Activated CD4-positive, alpha-beta T cell treated with anti-CD3 and anti-CD28 coated beads for 36 hours (primary cell): ENCODE results near the gene RRM1. TPM values are rescaled to one million over a fixed set of nuclear protein-coding genes. Genes with fewer than 3 reads are reported as not detected.
A peak's percentile ranks its signal among the peaks of the same experiment; 100 is the strongest.
"Not testable (repeated sequence)": the region's sequence is repeated elsewhere in the genome, so short reads cannot be mapped to it uniquely, and the experiment has no call there.

Experiments
- ATAC-seq: fragments of 200-7000 bp; cut with Tn5 transposase; one replicate; pipeline ENCODE4 v1.10.0; 2021; ENCODE audit warnings: mild to moderate bottlenecking, moderate library complexity
- CTCF ChIA-PET: fragments of 350-600 bp; sonication (Branson Sonifier 250); formaldehyde crosslinking; loops from one replicate; lab custom pipeline; 2021; ENCODE audit warnings: antibody characterized with exemption; lab: Charles Lee
- POLR2A ChIA-PET: fragments of 350-600 bp; sonication (Branson Sonifier 250); formaldehyde crosslinking; loops from one replicate; lab custom pipeline; 2021; ENCODE audit warnings: antibody characterized with exemption, inconsistent platforms; lab: Charles Lee
- DNase-seq: peaks from one replicate; pipeline ENCODE4 v3.0.0-alpha.2; 2020
- H3K27ac Mint-ChIP-seq: one replicate; pipeline ENCODE4 v1.8.0; 2021; ENCODE audit warnings: mixed read lengths
- H3K27me3 Mint-ChIP-seq: one replicate; pipeline ENCODE4 v1.8.0; 2021; ENCODE audit warnings: mixed read lengths
- H3K36me3 Mint-ChIP-seq: one replicate; pipeline ENCODE4 v1.8.0; 2021; ENCODE audit warnings: low read depth, mixed read lengths
- H3K4me1 Mint-ChIP-seq: one replicate; pipeline ENCODE4 v1.8.0; 2021; ENCODE audit warnings: mixed read lengths
- H3K4me3 Mint-ChIP-seq: one replicate; pipeline ENCODE4 v1.8.0; 2021; ENCODE audit warnings: mild to moderate bottlenecking, moderate library complexity, mixed read lengths
- H3K9me3 Mint-ChIP-seq: one replicate; pipeline ENCODE4 v1.8.0; 2021; ENCODE audit warnings: low read depth, mixed read lengths
- intact Hi-C, 2 experiments: fragments of 100-400 bp; cut with DNase I in 1 of 2; cut with micrococcal nuclease in 1 of 2; formaldehyde crosslinking; loops; one replicate each; pipeline versions ENCODE4 v1.14.2 to v1.15.1; 2022 to 2024; cut with DNase I, micrococcal nuclease
- total RNA-seq, 2 experiments: library from RNA; stranded (reverse); gene quantifications; one replicate each; pipeline ENCODE4 v1.2.3, GENCODE V29; 2021

RRM1 gene
- 100 to 1,000 TPM; 220 to 259 TPM for total RNA-seq

- ChIA-PET POLR2A (interaction anchor here (0.6 to 2.3 kb wide), 3 partner anchors 239 to 297 kb away, joined by 3 to 7 read pairs (median 3); partner anchors contain the start of genes NUP98 and STIM1), CTCF (interaction anchor here (0.9 to 1.3 kb wide), 3 partner anchors 11 to 286 kb away, joined by 3 to 4 read pairs (median 4); partner anchors contain the start of gene PGAP2)
- peak; percentile 96 for ATAC-seq
- peaks cover 71% of the 10 kb centered on the region for H3K4me1 Mint-ChIP-seq
- peak within 1 kb of the TSS; percentile 98 for H3K4me3 Mint-ChIP-seq
- peaks cover 49% of the 10 kb centered on the region for H3K36me3 Mint-ChIP-seq
- H3K27me3 Mint-ChIP-seq = no peaks in the 10 kb centered on the region
- H3K27ac Mint-ChIP-seq = peak within 1 kb of the TSS; percentile 97
- peak; percentile 96 for DNase-seq
- no peaks in the 10 kb centered on the region for H3K9me3 Mint-ChIP-seq
- intact Hi-C loops = loop anchor here (1.0 to 10.0 kb wide), 4 partner anchors 239 to 1110 kb away; partner anchors contain the start of genes STIM1 (in 2 of the 2) and NUP98 (in 1 of the 2)
Observed at GRCh38 chr11:4094348-4095291, at the start of gene RRM1. Gene RRM1, plus strand, starts transcription at chr11:4094799. Its CDS starts 214 bp downstream, at chr11:4095013.

GRCh38 chr11:4044976-4045646, 49.5 kb upstream of the RRM1 start:
- ATAC-seq (no peak), DNase-seq (no peak)
- intact Hi-C loops = no loop called here
- H3K4me3 Mint-ChIP-seq = no peak overlapping the region
- H3K27ac Mint-ChIP-seq = no peak overlapping the region
- H3K36me3 Mint-ChIP-seq = no peaks in the 10 kb centered on the region
- no peaks in the 10 kb centered on the region for H3K27me3 Mint-ChIP-seq
- H3K4me1 Mint-ChIP-seq = peaks cover 30% of the 10 kb centered on the region
- ChIA-PET POLR2A (no interaction called here), CTCF (interaction anchor here (0.8 to 1.4 kb wide), 5 partner anchors 9 to 196 kb away, joined by 3 to 8 read pairs (median 4); no protein-coding TSS in a partner anchor)
- H3K9me3 Mint-ChIP-seq = no peaks in the 10 kb centered on the region

- DNase-seq (no peak), ATAC-seq (no peak)
- no peak overlapping the region for H3K27ac Mint-ChIP-seq
- ChIA-PET POLR2A (interaction anchor here (0.6 kb wide), 1 partner anchor 180 kb away, joined by 5 read pairs; no protein-coding TSS in a partner anchor), CTCF (interaction anchor here (0.6 to 2.7 kb wide), 4 partner anchors 25 to 275 kb away, joined by 3 to 14 read pairs (median 7); no protein-coding TSS in a partner anchor)
- H3K36me3 Mint-ChIP-seq = peaks cover 13% of the 10 kb centered on the region
- peaks cover 4% of the 10 kb centered on the region for H3K9me3 Mint-ChIP-seq
- no peaks in the 10 kb centered on the region for H3K27me3 Mint-ChIP-seq
- peaks cover 22% of the 10 kb centered on the region for H3K4me1 Mint-ChIP-seq
- intact Hi-C loops = no loop called here
- no peak overlapping the region for H3K4me3 Mint-ChIP-seq
Observed at GRCh38 chr11:4048340-4048739, 46.3 kb upstream of the RRM1 start.

- Mint-ChIP-seq H3K36me3 (peaks cover 13% of the 10 kb centered on the region), H3K27me3 (no peaks in the 10 kb centered on the region), H3K4me3 (no peak overlapping the region), H3K27ac (no peak overlapping the region), H3K9me3 (peaks cover 4% of the 10 kb centered on the region), H3K4me1 (peaks cover 20% of the 10 kb centered on the region)
- ChIA-PET POLR2A (interaction anchor here (0.6 kb wide), 1 partner anchor 181 kb away, joined by 5 read pairs; no protein-coding TSS in a partner anchor), CTCF (interaction anchor here (1.1 to 2.7 kb wide), 3 partner anchors 24 to 199 kb away, joined by 4 to 14 read pairs (median 10); no protein-coding TSS in a partner anchor)
- no peak for ATAC-seq
- no peak for DNase-seq
- intact Hi-C loops = no loop called here
Observed at GRCh38 chr11:4049006-4049405, 45.6 kb upstream of the RRM1 start.

- peaks cover 13% of the 10 kb centered on the region for H3K36me3 Mint-ChIP-seq
- no peak overlapping the region for H3K27ac Mint-ChIP-seq
- peaks cover 13% of the 10 kb centered on the region for H3K4me1 Mint-ChIP-seq
- POLR2A ChIA-PET = no interaction called here
- H3K4me3 Mint-ChIP-seq = no peak overlapping the region
- intact Hi-C loops = no loop called here
- no peaks in the 10 kb centered on the region for H3K27me3 Mint-ChIP-seq
- CTCF ChIA-PET = interaction anchor here (0.5 to 2.7 kb wide), 2 partner anchors 11 to 23 kb away, joined by 3 to 14 read pairs; no protein-coding TSS in a partner anchor
- ATAC-seq (no peak), DNase-seq (no peak)
- peaks cover 4% of the 10 kb centered on the region for H3K9me3 Mint-ChIP-seq
Observed at GRCh38 chr11:4050138-4050537, 44.5 kb upstream of the RRM1 start.

GRCh38 chr11:4053200-4053599, 41.4 kb upstream of the RRM1 start:
- intact Hi-C loops, H3K27ac Mint-ChIP-seq, H3K27me3 Mint-ChIP-seq, POLR2A ChIA-PET, H3K4me3 Mint-ChIP-seq, ATAC-seq, CTCF ChIA-PET, DNase-seq, H3K9me3 Mint-ChIP-seq: not testable (repeated sequence)
- Mint-ChIP-seq H3K36me3 (peaks cover 25% of the 10 kb centered on the region), H3K4me1 (peaks cover 21% of the 10 kb centered on the region)

GRCh38 chr11:4054643-4055042, 40.0 kb upstream of the RRM1 start:
- no peaks in the 10 kb centered on the region for H3K27me3 Mint-ChIP-seq
- H3K9me3 Mint-ChIP-seq = peaks cover 4% of the 10 kb centered on the region
- peaks cover 23% of the 10 kb centered on the region for H3K4me1 Mint-ChIP-seq
- ATAC-seq (no peak), DNase-seq (no peak)
- no peak overlapping the region for H3K4me3 Mint-ChIP-seq
- ChIA-PET POLR2A (interaction anchor here (0.6 kb wide), 1 partner anchor 13 kb away, joined by 3 read pairs; no protein-coding TSS in a partner anchor), CTCF (interaction anchor here (0.6 to 4.5 kb wide), 4 partner anchors 15 to 213 kb away, joined by 3 to 18 read pairs (median 3); no protein-coding TSS in a partner anchor)
- H3K27ac Mint-ChIP-seq = peak overlapping the region; percentile 1
- peaks cover 35% of the 10 kb centered on the region for H3K36me3 Mint-ChIP-seq
- intact Hi-C loops = loop anchor here (2.0 to 5.0 kb wide), 2 partner anchors 20 to 62 kb away; no protein-coding TSS in a partner anchor

- Mint-ChIP-seq H3K4me1 (peaks cover 28% of the 10 kb centered on the region), H3K27me3 (no peaks in the 10 kb centered on the region), H3K9me3 (no peaks in the 10 kb centered on the region), H3K27ac (no peak overlapping the region), H3K4me3 (no peak overlapping the region), H3K36me3 (peaks cover 32% of the 10 kb centered on the region)
- ChIA-PET POLR2A (no interaction called here), CTCF (interaction anchor here (0.6 to 1.1 kb wide), 2 partner anchors 14 to 216 kb away, joined by 3 read pairs; no protein-coding TSS in a partner anchor)
- intact Hi-C loops = loop anchor here in 1 of 2 experiments (5.0 kb wide), 1 partner anchor 67 kb away; no protein-coding TSS in a partner anchor
- ATAC-seq (no peak), DNase-seq (no peak)
Observed at GRCh38 chr11:4059424-4059823, 35.2 kb upstream of the RRM1 start.

- Mint-ChIP-seq H3K9me3 (no peaks in the 10 kb centered on the region), H3K27me3 (no peaks in the 10 kb centered on the region), H3K4me3 (no peak overlapping the region), H3K27ac (no peak overlapping the region), H3K4me1 (peaks cover 37% of the 10 kb centered on the region), H3K36me3 (peaks cover 30% of the 10 kb centered on the region)
- ChIA-PET POLR2A (no interaction called here), CTCF (interaction anchor here (0.6 to 1.8 kb wide), 10 partner anchors 10 to 251 kb away, joined by 3 to 14 read pairs (median 3); partner anchors contain the start of gene STIM1)
- no peak for DNase-seq
- intact Hi-C loops = no loop called here
- ATAC-seq = no peak
Observed at GRCh38 chr11:4060182-4060923, 34.2 kb upstream of the RRM1 start.

GRCh38 chr11:4061700-4062099, 32.9 kb upstream of the RRM1 start:
- H3K4me3 Mint-ChIP-seq = no peak overlapping the region
- ATAC-seq = no peak
- ChIA-PET CTCF (interaction anchor here (1.0 to 1.8 kb wide), 4 partner anchors 11 to 218 kb away, joined by 3 to 14 read pairs (median 9); partner anchors contain the start of gene STIM1), POLR2A (no interaction called here)
- no peaks in the 10 kb centered on the region for H3K9me3 Mint-ChIP-seq
- peaks cover 50% of the 10 kb centered on the region for H3K4me1 Mint-ChIP-seq
- no peak for DNase-seq
- H3K27ac Mint-ChIP-seq = no peak overlapping the region
- H3K27me3 Mint-ChIP-seq = no peaks in the 10 kb centered on the region
- H3K36me3 Mint-ChIP-seq = peaks cover 29% of the 10 kb centered on the region
- intact Hi-C loops = no loop called here
